ENCODE results near the gene DEPP1.

DEPP1 gene

DNA sequence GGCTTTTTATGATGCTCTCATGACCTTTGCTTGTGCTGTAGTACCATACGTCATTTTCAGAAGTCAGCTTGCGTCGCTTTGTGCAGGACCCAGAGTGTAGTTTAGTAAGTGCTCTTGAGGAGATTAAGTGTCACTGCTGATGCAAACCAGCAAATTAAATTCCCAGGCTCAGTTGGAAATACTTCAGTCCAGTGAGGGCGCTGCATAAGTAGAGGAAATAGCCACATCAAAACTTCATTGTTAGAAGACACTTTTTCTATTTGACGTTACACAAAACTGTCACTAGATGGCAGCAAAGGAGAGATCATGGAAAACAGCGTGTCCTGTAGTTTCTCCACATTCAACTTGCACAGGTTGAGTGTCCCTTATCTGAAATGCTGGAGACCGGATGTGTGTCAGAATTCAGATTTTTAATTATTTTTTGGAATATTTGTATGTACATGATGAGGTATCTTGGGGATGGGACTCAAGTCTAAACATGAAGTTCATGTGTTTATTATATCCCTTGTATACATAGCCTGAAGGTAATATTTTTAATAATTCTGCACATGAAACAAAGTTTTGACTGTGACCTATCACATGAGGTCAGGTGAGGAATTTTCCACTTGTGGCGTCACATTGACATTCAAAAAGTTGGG lies 30.0 kb upstream of the DEPP1 start:
- H3K79me2 ChIP-seq (ENCODE audit: control insufficient read depth, low read length) = peaks cover 20% of the 10 kb centered on the region
- H3K4me3 ChIP-seq (ENCODE audit: low read length) = no peak overlapping the region
- H3K27me3 ChIP-seq (ENCODE audit: control insufficient read depth, low read length) = no peaks in the 10 kb centered on the region
- H3K27ac ChIP-seq (ENCODE audit: low read depth, low read length) = no peak overlapping the region
- peaks cover 6% of the 10 kb centered on the region; the same call in 1 of the 2 replicates for H4K20me1 ChIP-seq (ENCODE audit: control insufficient read depth, insufficient read depth, low read depth, low read length)
- no peak for TF ChIP-seq EZH2phosphoT487 (IDR thresholded peaks at IDR 0.05; ENCODE audit: borderline replicate concordance, low read length)
- TF ChIP-seq, protein P1, sequence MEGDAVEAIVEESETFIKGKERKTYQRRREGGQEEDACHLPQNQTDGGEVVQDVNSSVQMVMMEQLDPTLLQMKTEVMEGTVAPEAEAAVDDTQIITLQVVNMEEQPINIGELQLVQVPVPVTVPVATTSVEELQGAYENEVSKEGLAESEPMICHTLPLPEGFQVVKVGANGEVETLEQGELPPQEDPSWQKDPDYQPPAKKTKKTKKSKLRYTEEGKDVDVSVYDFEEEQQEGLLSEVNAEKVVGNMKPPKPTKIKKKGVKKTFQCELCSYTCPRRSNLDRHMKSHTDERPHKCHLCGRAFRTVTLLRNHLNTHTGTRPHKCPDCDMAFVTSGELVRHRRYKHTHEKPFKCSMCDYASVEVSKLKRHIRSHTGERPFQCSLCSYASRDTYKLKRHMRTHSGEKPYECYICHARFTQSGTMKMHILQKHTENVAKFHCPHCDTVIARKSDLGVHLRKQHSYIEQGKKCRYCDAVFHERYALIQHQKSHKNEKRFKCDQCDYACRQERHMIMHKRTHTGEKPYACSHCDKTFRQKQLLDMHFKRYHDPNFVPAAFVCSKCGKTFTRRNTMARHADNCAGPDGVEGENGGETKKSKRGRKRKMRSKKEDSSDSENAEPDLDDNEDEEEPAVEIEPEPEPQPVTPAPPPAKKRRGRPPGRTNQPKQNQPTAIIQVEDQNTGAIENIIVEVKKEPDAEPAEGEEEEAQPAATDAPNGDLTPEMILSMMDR (IDR thresholded peaks at IDR 0.05; ENCODE audit: low read depth, low read length, poor library complexity, severe bottlenecking) = peak; percentile 94
- no peaks in the 10 kb centered on the region for H3K9me2 ChIP-seq (replicated peaks; ENCODE audit: control insufficient read depth, low read length)
- H3K4me2 ChIP-seq (ENCODE audit: low read length) = no peak overlapping the region
- H3F3A ChIP-seq (ENCODE audit: control insufficient read depth, insufficient read depth) = peaks cover 7% of the 10 kb centered on the region; the same call in 1 of the 2 replicates
- H3K36me3 ChIP-seq (ENCODE audit: control insufficient read depth, low read length) = peaks cover 21% of the 10 kb centered on the region
- H3K9me3 ChIP-seq (ENCODE audit: control insufficient read depth, insufficient read depth, low read length) = no peaks in the 10 kb centered on the region
- peaks cover 5% of the 10 kb centered on the region for H3K4me1 ChIP-seq (ENCODE audit: control insufficient read depth, low read length)

DNA sequence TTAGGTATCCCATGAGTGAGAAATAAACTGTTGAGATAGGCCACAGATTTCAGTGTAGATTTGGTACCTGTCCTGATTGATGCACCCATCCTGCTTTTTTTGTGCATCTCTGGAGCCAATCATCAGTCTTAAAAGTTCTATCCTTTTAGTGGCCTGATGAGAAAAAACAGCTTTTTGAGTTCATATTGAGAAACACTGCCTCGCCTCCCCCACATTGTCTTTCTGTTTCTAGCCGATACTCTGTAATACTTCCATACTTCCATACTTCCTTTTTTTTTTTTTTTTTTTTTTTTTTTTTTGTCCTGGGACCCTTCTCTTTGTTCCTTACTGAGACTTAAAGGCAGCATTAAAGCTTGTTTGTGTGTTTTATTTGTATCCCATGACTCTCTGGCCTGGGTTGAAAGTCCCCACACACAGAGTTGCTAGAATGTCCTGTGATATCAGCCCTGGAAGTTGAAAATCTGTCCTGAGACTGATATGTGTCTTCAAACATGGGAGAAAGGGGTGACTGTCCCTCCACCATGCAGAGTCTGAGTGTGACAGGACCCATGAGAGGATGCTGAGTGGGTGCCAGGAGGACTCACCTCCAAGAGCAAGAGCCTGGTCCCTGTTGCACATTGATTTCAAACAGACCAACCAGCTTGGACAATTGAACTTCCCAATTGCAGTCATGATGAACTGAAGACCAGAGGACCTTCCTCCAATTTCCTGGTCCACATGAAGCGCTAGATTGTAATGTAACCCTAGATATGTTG lies 27.8 kb upstream of the DEPP1 start:
- Histone ChIP-seq H3K9me3 (ENCODE audit: control insufficient read depth, insufficient read depth, low read length) (no peaks in the 10 kb centered on the region), H3K79me2 (ENCODE audit: control insufficient read depth, low read length) (peaks cover 42% of the 10 kb centered on the region), H4K20me1 (ENCODE audit: control insufficient read depth, insufficient read depth, low read depth, low read length) (peaks cover 9% of the 10 kb centered on the region; the same call in 1 of the 2 replicates), H3K36me3 (ENCODE audit: control insufficient read depth, low read length) (peaks cover 39% of the 10 kb centered on the region), H3F3A (ENCODE audit: control insufficient read depth, insufficient read depth) (peaks cover 11% of the 10 kb centered on the region; the same call in 1 of the 2 replicates), H3K4me1 (ENCODE audit: control insufficient read depth, low read length) (peaks cover 16% of the 10 kb centered on the region), H3K9me2 (replicated peaks; ENCODE audit: control insufficient read depth, low read length) (no peaks in the 10 kb centered on the region), H3K27me3 (ENCODE audit: control insufficient read depth, low read length) (no peaks in the 10 kb centered on the region), H3K4me3 (ENCODE audit: low read length) (no peak overlapping the region), H3K4me2 (ENCODE audit: low read length) (no peak overlapping the region), H3K27ac (ENCODE audit: low read depth, low read length) (no peak overlapping the region)
- TF ChIP-seq, protein P1 (IDR thresholded peaks at IDR 0.05; ENCODE audit: low read depth, low read length, poor library complexity, severe bottlenecking) = no peak
- TF ChIP-seq EZH2phosphoT487 (IDR thresholded peaks at IDR 0.05; ENCODE audit: borderline replicate concordance, low read length) = no peak

DNA sequence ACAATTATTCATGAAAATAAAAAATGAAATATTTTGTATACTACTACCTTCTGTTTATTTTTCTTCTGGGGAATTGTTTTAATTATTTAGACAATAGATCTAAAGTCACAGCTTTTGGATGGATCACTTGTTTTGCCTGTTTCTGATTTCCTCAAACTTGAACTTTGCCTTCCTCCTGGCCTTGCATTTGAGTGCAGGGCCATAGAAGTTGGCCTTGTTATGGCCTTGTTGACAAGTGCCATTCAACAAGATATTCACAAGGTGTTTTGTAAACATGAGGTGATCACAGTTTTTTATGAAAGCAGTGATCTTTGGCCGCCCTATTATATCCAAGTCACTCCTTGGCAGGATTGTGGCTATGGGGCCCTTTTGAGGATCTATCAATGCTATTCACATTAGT lies 26.7 kb upstream of the DEPP1 start:
- Histone ChIP-seq H3K36me3 (ENCODE audit: control insufficient read depth, low read length) (peaks cover 39% of the 10 kb centered on the region), H3K9me2 (replicated peaks; ENCODE audit: control insufficient read depth, low read length) (no peaks in the 10 kb centered on the region), H3K4me2 (ENCODE audit: low read length) (no peak overlapping the region), H3K27me3 (ENCODE audit: control insufficient read depth, low read length) (no peaks in the 10 kb centered on the region), H3K27ac (ENCODE audit: low read depth, low read length) (no peak overlapping the region), H3K9me3 (ENCODE audit: control insufficient read depth, insufficient read depth, low read length) (no peaks in the 10 kb centered on the region), H4K20me1 (ENCODE audit: control insufficient read depth, insufficient read depth, low read depth, low read length) (peaks cover 9% of the 10 kb centered on the region; the same call in 1 of the 2 replicates), H3K4me1 (ENCODE audit: control insufficient read depth, low read length) (peaks cover 19% of the 10 kb centered on the region), H3F3A (ENCODE audit: control insufficient read depth, insufficient read depth) (peaks cover 11% of the 10 kb centered on the region; the same call in 1 of the 2 replicates), H3K79me2 (ENCODE audit: control insufficient read depth, low read length) (peaks cover 50% of the 10 kb centered on the region), H3K4me3 (ENCODE audit: low read length) (no peak overlapping the region)
- no peak for TF ChIP-seq EZH2phosphoT487 (IDR thresholded peaks at IDR 0.05; ENCODE audit: borderline replicate concordance, low read length)
- TF ChIP-seq, protein P1 (IDR thresholded peaks at IDR 0.05; ENCODE audit: low read depth, low read length, poor library complexity, severe bottlenecking) = no peak
